Endothelial cell of umbilical vein (primary cell): ENCODE data around the gene PARVA. TPM values are rescaled to one million over a fixed set of nuclear protein-coding genes. Genes with fewer than 3 reads are reported as not detected.

Experiments used
- BruUV-seq: library from RNA; stranded (reverse); fragments of 400-500 nt; replicated peaks from 2 replicates; lab custom pipeline; 2021; lab: Mats Ljungman, UMichigan
- CTCF ChIA-PET: fragments of 300-600, 350-600 bp; sonication (Branson Sonifier 250); formaldehyde crosslinking; loops from one replicate; lab custom pipeline; 2021; ENCODE audit warnings: antibody characterized with exemption, inconsistent platforms; lab: Charles Lee
- POLR2A ChIA-PET: fragments of 300-600, 350-600 bp; sonication (Branson Sonifier 250); formaldehyde crosslinking; loops from one replicate; lab custom pipeline; 2021; ENCODE audit warnings: antibody characterized with exemption, inconsistent platforms; lab: Charles Lee
- DNase-seq: peaks from one replicate; pipeline ENCODE4 v3.0.0-alpha.2; 2011; ENCODE audit warnings: low read depth, low spot score
- FAIRE-seq: peaks from 2 replicates; lab custom pipeline; 2011; peaks lifted over from hg19 to GRCh38; lab: Jason Lieb, UNC
- H2AFZ ChIP-seq: 2 replicates; pipeline ENCODE4 v1.6.0; 2012; ENCODE audit warnings: low read depth, low read length, control low read depth, inconsistent platforms
- H3K27ac ChIP-seq: 2 replicates; pipeline ENCODE4 v1.5.1; 2011; ENCODE audit warnings: low read depth, mild to moderate bottlenecking, control low read depth, low read length, moderate library complexity; ENCODE audit not compliant: insufficient read depth
- H3K27me3 ChIP-seq, 2 experiments: 2 replicates each; pipeline versions ENCODE4 v1.6.0 to v1.6.1; 2011; ENCODE audit warnings: low read length in 2 of 2, mixed read lengths in 1 of 2; ENCODE audit not compliant: control insufficient read depth in 2 of 2, insufficient read depth in 2 of 2
- H3K36me3 ChIP-seq, 2 experiments: 2 replicates in 1 of 2; 3 replicates in 1 of 2; pipeline ENCODE4 v1.5.1; 2011; ENCODE audit warnings: low read length in 2 of 2, mild to moderate bottlenecking in 1 of 2, moderate library complexity in 1 of 2; ENCODE audit not compliant: control insufficient read depth in 2 of 2, insufficient read depth in 2 of 2; ENCODE audit errors: extremely low read depth in 1 of 2
- H3K4me1 ChIP-seq: 3 replicates; pipeline ENCODE4 v1.5.1; 2011; ENCODE audit warnings: mild to moderate bottlenecking, low read length; ENCODE audit not compliant: control insufficient read depth, insufficient read depth; ENCODE audit errors: extremely low read depth
- H3K4me2 ChIP-seq: 2 replicates; pipeline ENCODE4 v1.6.1; 2011; ENCODE audit warnings: low read length, control low read depth, mixed read lengths; ENCODE audit not compliant: insufficient read depth
- H3K4me3 ChIP-seq, 3 experiments: fragments of 200-600 bp in 1 of 3; sonication (generic), shearing (Covaris generic) in 1 of 3; replicated peaks in 1 of 3; 2 replicates each; pipeline ENCODE4 v1.5.1; 2011 to 2016; ENCODE audit warnings: control low read depth in 3 of 3, low read length in 3 of 3, mild to moderate bottlenecking in 2 of 3, inconsistent platforms in 1 of 3, low read depth in 1 of 3, moderate library complexity in 1 of 3; ENCODE audit not compliant: insufficient read depth in 1 of 3
- H3K79me2 ChIP-seq: 2 replicates; pipeline ENCODE4 v1.6.0; 2012; ENCODE audit warnings: low read length, inconsistent platforms; ENCODE audit not compliant: control insufficient read depth, insufficient read depth
- H3K9ac ChIP-seq: replicated peaks from 2 replicates; pipeline ENCODE3; 2011; ENCODE audit warnings: low read length, control low read depth; ENCODE audit not compliant: insufficient read depth; ENCODE audit errors: extremely low read depth
- H3K9me1 ChIP-seq: replicated peaks from 3 replicates; pipeline ENCODE4 v1.6.0; 2011; ENCODE audit warnings: mild to moderate bottlenecking, low read length; ENCODE audit not compliant: control insufficient read depth, insufficient read depth; ENCODE audit errors: extremely low read depth
- H3K9me3 ChIP-seq: replicated peaks from 2 replicates; pipeline ENCODE4 v1.5.1; 2012; ENCODE audit warnings: low read length, inconsistent platforms; ENCODE audit not compliant: control insufficient read depth, insufficient read depth
- H4K20me1 ChIP-seq: replicated peaks from 2 replicates; pipeline ENCODE3; 2011; ENCODE audit warnings: mild to moderate bottlenecking, low read length; ENCODE audit not compliant: control insufficient read depth, insufficient read depth; ENCODE audit errors: extremely low read depth
- CTCF ChIP-seq, 2 donors: IDR thresholded peaks; 1 replicate in 1 of 2; 2 replicates in 1 of 2; pipeline ENCODE4 v1.5.1; 2011; ENCODE audit warnings: low read length in 2 of 2, mild to moderate bottlenecking in 2 of 2, moderate library complexity in 2 of 2, control low read depth in 1 of 2, inconsistent platforms in 1 of 2, low read depth in 1 of 2; ENCODE audit not compliant: insufficient read depth in 1 of 2; ENCODE audit errors: extremely low read depth in 1 of 2
- EZH2 ChIP-seq: IDR thresholded peaks from 2 replicates; pipeline ENCODE4 v1.6.1; 2012; ENCODE audit warnings: borderline replicate concordance, low read depth, mild to moderate bottlenecking, moderate library complexity, low read length, inconsistent platforms; ENCODE audit not compliant: severe bottlenecking
- FOS ChIP-seq: IDR thresholded peaks from 2 replicates; pipeline ENCODE4 v1.6.1; 2011; ENCODE audit warnings: mild to moderate bottlenecking, low read length, moderate library complexity, borderline replicate concordance; ENCODE audit not compliant: insufficient read depth
- GATA2 ChIP-seq: IDR thresholded peaks from 2 replicates; pipeline ENCODE4 v1.7.0; 2011; ENCODE audit warnings: low read depth, mild to moderate bottlenecking, moderate library complexity, mixed read lengths, low read length; ENCODE audit not compliant: insufficient read length, insufficient read depth
- JUN ChIP-seq: IDR thresholded peaks from 2 replicates; pipeline ENCODE4 v1.6.1; 2011; ENCODE audit warnings: borderline replicate concordance, low read depth; ENCODE audit not compliant: insufficient read length, insufficient read depth
- MYC ChIP-seq: IDR thresholded peaks from one replicate; pipeline ENCODE4 v1.6.1; 2011; ENCODE audit warnings: mild to moderate bottlenecking, low read depth, low read length
- POLR2A ChIP-seq: IDR thresholded peaks from 2 replicates; pipeline ENCODE4 v1.6.1; 2012; ENCODE audit warnings: low read depth, mild to moderate bottlenecking, control low read depth, low read length
- POLR2AphosphoS5 ChIP-seq: IDR thresholded peaks from 2 replicates; pipeline ENCODE4 v1.6.1; 2012; ENCODE audit warnings: low read depth, mild to moderate bottlenecking, control low read depth, low read length, moderate library complexity; ENCODE audit not compliant: insufficient read depth
- dilution Hi-C: fragments of 300-500 bp; cut with MboI; formaldehyde crosslinking; loops from one replicate; pipeline ENCODE4 v1.15.0; 2019; ENCODE audit warnings: low sequenced_read_pairs; ENCODE audit not compliant: extremely low pct_ligation_motif_present
- intact Hi-C: fragments of 100-400 bp; cut with micrococcal nuclease; formaldehyde crosslinking; loops from one replicate; pipeline ENCODE4 v1.10.0; 2022
- polyA plus RNA-seq, 4 experiments: library from polyadenylated mRNA; depleted of rRNA in 3 of 4; stranded (reverse) in 3 of 4; unstranded in 1 of 4; fragments of >200 nt; gene quantifications; 2 replicates each; pipeline versions ENCODE4 v1.2.1 to v1.2.3, GENCODE V29; 2011 to 2012; ENCODE audit warnings: missing spikeins in 1 of 4
- total RNA-seq: library from RNA; stranded (reverse); gene quantifications from 2 replicates; pipeline ENCODE4 v1.2.3, GENCODE V29; 2021
- TF ChIP-seq, protein P1 (sequence below): IDR thresholded peaks from 2 replicates; pipeline ENCODE4 v1.6.1; 2011; ENCODE audit not compliant: insufficient read depth, insufficient read length

The PARVA gene
- total and polyA plus RNA-seq, 2 donors (not counting 3 experiments of a cell fraction or from before 2014, with no cell fraction given), result 40.6 to 104 TPM

GRCh38 chr11:12573707-12574485 is 196.5 kb downstream of the PARVA start:
- Histone ChIP-seq H3K79me2 (no peaks in the 10 kb centered on the region), H3K27ac (no peak overlapping the region), H4K20me1 (no peaks in the 10 kb centered on the region), H2AFZ (no peak overlapping the region), H3K9me1 (no peaks in the 10 kb centered on the region), H3K4me1 (no peaks in the 10 kb centered on the region), H3K4me3 (no peak overlapping the region), H3K9ac (no peak overlapping the region), H3K4me2 (no peak overlapping the region), H3K27me3 (peaks cover 14 to 42% of the 10 kb centered on the region in 2 experiments), H3K9me3 (no peaks in the 10 kb centered on the region), H3K36me3 (no peaks in the 10 kb centered on the region)
- intact Hi-C loops, result no loop called here
- BruUV-seq, result no TSS peak
- DNase-seq (no peak), FAIRE-seq (no peak)
- TF ChIP-seq FOS, result no peak
- no peak for TF ChIP-seq POLR2A
- no peak for TF ChIP-seq MYC
- TF ChIP-seq CTCF (IDR thresholded peaks at IDR 0.05; ENCODE audit: extremely low read depth in 1 of 2, insufficient read depth in 1 of 2, low read depth in 1 of 2, low read length in 2 of 2), result no peak
- no peak for TF ChIP-seq JUN
- TF ChIP-seq POLR2AphosphoS5, result no peak
- TF ChIP-seq EZH2, result no peak
- TF ChIP-seq GATA2, result no peak
- TF ChIP-seq, protein P1, sequence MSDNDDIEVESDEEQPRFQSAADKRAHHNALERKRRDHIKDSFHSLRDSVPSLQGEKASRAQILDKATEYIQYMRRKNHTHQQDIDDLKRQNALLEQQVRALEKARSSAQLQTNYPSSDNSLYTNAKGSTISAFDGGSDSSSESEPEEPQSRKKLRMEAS, result no peak
- CTCF ChIA-PET, result interaction anchor here (0.5 to 1.2 kb wide), 4 partner anchors 13 to 672 kb away, joined by 3 to 4 read pairs (median 4); no protein-coding TSS in a partner anchor
- dilution Hi-C loops, result no loop called here
- POLR2A ChIA-PET, result no interaction called here
